Osteoblast (primary cell): Measurements from ENCODE around the gene FBP1. TPM values are rescaled to one million over a fixed set of nuclear protein-coding genes. Genes with fewer than 3 reads are reported as not detected.
A peak's percentile ranks its signal among the peaks of the same experiment; 100 is the strongest.

Experiments
- DNase-seq: peaks from one replicate; pipeline ENCODE4 v3.0.0; 2011; ENCODE audit warnings: low spot score, mixed read lengths; ENCODE audit not compliant: insufficient read length; ENCODE audit errors: missing footprints
- H2AFZ ChIP-seq: 2 replicates; pipeline ENCODE4 v1.6.0; 2011; ENCODE audit warnings: mild to moderate bottlenecking, low read length
- H3K27ac ChIP-seq: 2 replicates; pipeline ENCODE4 v1.5.1; 2011; ENCODE audit warnings: mild to moderate bottlenecking, low read depth, low read length, moderate library complexity
- H3K27me3 ChIP-seq: 2 replicates; pipeline ENCODE4 v1.6.0; 2012; ENCODE audit warnings: mild to moderate bottlenecking, control low read depth, inconsistent platforms, low read length, moderate library complexity; ENCODE audit not compliant: insufficient read depth
- H3K36me3 ChIP-seq: 2 replicates; pipeline ENCODE4 v1.5.1; 2011; ENCODE audit warnings: mild to moderate bottlenecking, low read length, control low read depth, moderate library complexity; ENCODE audit not compliant: insufficient read depth
- H3K4me1 ChIP-seq: 2 replicates; pipeline ENCODE4 v1.5.1; 2011; ENCODE audit warnings: mild to moderate bottlenecking, low read length, control low read depth, moderate library complexity; ENCODE audit not compliant: insufficient read depth
- H3K4me2 ChIP-seq: 2 replicates; pipeline ENCODE4 v1.6.0; 2011; ENCODE audit warnings: mild to moderate bottlenecking, low read length; ENCODE audit not compliant: insufficient read depth
- H3K4me3 ChIP-seq: fragments of 200-600 bp; sonication (generic); 3 replicates; pipeline ENCODE4 v1.5.1; 2012; ENCODE audit warnings: mild to moderate bottlenecking, low read length, inconsistent platforms; ENCODE audit not compliant: insufficient read depth
- H3K79me2 ChIP-seq: 2 replicates; pipeline ENCODE4 v1.6.0; 2012; ENCODE audit warnings: mild to moderate bottlenecking, low read length, control low read depth, inconsistent platforms; ENCODE audit not compliant: insufficient read depth
- H3K9me3 ChIP-seq: 2 replicates; pipeline ENCODE4 v1.5.1; 2011; ENCODE audit warnings: low read depth, low read length, control low read depth
- H4K20me1 ChIP-seq: 2 replicates; pipeline ENCODE4 v1.6.0; 2012; ENCODE audit warnings: mild to moderate bottlenecking, low read length, control low read depth; ENCODE audit not compliant: insufficient read depth
- CTCF ChIP-seq: IDR thresholded peaks from 2 replicates; pipeline ENCODE4 v1.5.1; 2011; ENCODE audit warnings: mild to moderate bottlenecking, low read depth, low read length, moderate library complexity; ENCODE audit errors: extremely low read depth
- total RNA-seq: library from RNA; depleted of rRNA; stranded (reverse); fragments of >200 nt; gene quantifications from 2 replicates; pipeline ENCODE4 v1.2.3, GENCODE V29; 2012

FBP1 gene
- total RNA-seq, 1 donor, result 0.72 TPM

GRCh38 chr9:94649100-94649819, 9.9 kb upstream of the FBP1 start:
- H3K4me1 ChIP-seq, result peaks cover 15% of the 10 kb centered on the region
- no peaks in the 10 kb centered on the region for H4K20me1 ChIP-seq
- no peak overlapping the region for H3K27ac ChIP-seq
- H3K4me2 ChIP-seq, result no peak overlapping the region
- no peaks in the 10 kb centered on the region for H3K9me3 ChIP-seq
- no peak overlapping the region for H3K4me3 ChIP-seq
- no peaks in the 10 kb centered on the region for H3K27me3 ChIP-seq
- H3K79me2 ChIP-seq, result no peaks in the 10 kb centered on the region
- H3K36me3 ChIP-seq, result no peaks in the 10 kb centered on the region
- peak; percentile 92 for DNase-seq
- peak overlapping the region; percentile 29 for H2AFZ ChIP-seq
- no peak for TF ChIP-seq CTCF

GRCh38 chr9:94648185-94648584, 8.9 kb upstream of the FBP1 start:
- no peak overlapping the region for H3K27ac ChIP-seq
- no peaks in the 10 kb centered on the region for H3K27me3 ChIP-seq
- no peaks in the 10 kb centered on the region for H3K9me3 ChIP-seq
- no peak for TF ChIP-seq CTCF
- no peak overlapping the region for H2AFZ ChIP-seq
- no peak overlapping the region for H3K4me3 ChIP-seq
- no peaks in the 10 kb centered on the region for H4K20me1 ChIP-seq
- H3K4me2 ChIP-seq, result no peak overlapping the region
- H3K36me3 ChIP-seq, result no peaks in the 10 kb centered on the region
- H3K4me1 ChIP-seq, result peaks cover 15% of the 10 kb centered on the region
- DNase-seq, result no peak
- H3K79me2 ChIP-seq, result no peaks in the 10 kb centered on the region

GRCh38 chr9:94645901-94646300, 6.6 kb upstream of the FBP1 start:
- no peak overlapping the region for H2AFZ ChIP-seq
- no peak overlapping the region for H3K4me2 ChIP-seq
- no peaks in the 10 kb centered on the region for H3K79me2 ChIP-seq
- no peak overlapping the region for H3K4me3 ChIP-seq
- H4K20me1 ChIP-seq, result no peaks in the 10 kb centered on the region
- DNase-seq, result no peak
- H3K4me1 ChIP-seq, result peaks cover 15% of the 10 kb centered on the region
- no peak overlapping the region for H3K27ac ChIP-seq
- no peaks in the 10 kb centered on the region for H3K9me3 ChIP-seq
- no peak for TF ChIP-seq CTCF
- H3K36me3 ChIP-seq, result no peaks in the 10 kb centered on the region
- H3K27me3 ChIP-seq, result no peaks in the 10 kb centered on the region

GRCh38 chr9:94644543-94644942, 5.2 kb upstream of the FBP1 start:
- Histone ChIP-seq H3K27ac (no peak overlapping the region), H3K4me3 (no peak overlapping the region), H3K4me1 (peaks cover 14% of the 10 kb centered on the region), H3K4me2 (no peak overlapping the region), H3K79me2 (no peaks in the 10 kb centered on the region), H2AFZ (no peak overlapping the region), H3K27me3 (no peaks in the 10 kb centered on the region), H3K36me3 (no peaks in the 10 kb centered on the region), H3K9me3 (no peaks in the 10 kb centered on the region), H4K20me1 (no peaks in the 10 kb centered on the region)
- no peak for TF ChIP-seq CTCF
- DNase-seq, result peak; percentile 88
